Head of caudate nucleus (tissue), 42 donors: ENCODE measurements around the gene EIF2S3.

Experiments
- DNase-seq, 42 donors: peaks; one replicate each; pipeline versions ENCODE4 v3.0.0 to v3.0.0-alpha.2; 2020 to 2021; ENCODE audit warnings: mixed read lengths in 7 of 42
- intact Hi-C: fragments of 100-400 bp; cut with DNase I; formaldehyde crosslinking; loops from one replicate; pipeline ENCODE4 v1.15.0; 2022

EIF2S3 gene

GRCh38 chrX:24110069-24110468 lies 55.3 kb downstream of the EIF2S3 start:
- no peak for DNase-seq
- intact Hi-C loops: no loop called here

GRCh38 chrX:24113181-24113580 lies 58.4 kb downstream of the EIF2S3 start:
- intact Hi-C loops: no loop called here
- DNase-seq: no peak

- intact Hi-C loops: no loop called here
- peak in 18 of 42 donors; percentile 1 to 63 (median 24) for DNase-seq
Observed at GRCh38 chrX:24117258-24117657, 62.5 kb downstream of the EIF2S3 start.

- intact Hi-C loops: no loop called here
- no peak for DNase-seq
Observed at GRCh38 chrX:24124244-24124799, 69.6 kb downstream of the EIF2S3 start.

GRCh38 chrX:24125028-24125612 lies 70.4 kb downstream of the EIF2S3 start:
- no peak for DNase-seq
- intact Hi-C loops: no loop called here
